HG03039 (cell line): ENCODE measurements around the gene ADNP2.

Experiments
- ATAC-seq: cut with Tn5 transposase; IDR thresholded peaks from one replicate; pipeline ENCODE4 v1.9.1; 2021; ENCODE audit warnings: mild to moderate bottlenecking, moderate library complexity; ENCODE audit not compliant: unreplicated experiment

ADNP2 gene

DNA sequence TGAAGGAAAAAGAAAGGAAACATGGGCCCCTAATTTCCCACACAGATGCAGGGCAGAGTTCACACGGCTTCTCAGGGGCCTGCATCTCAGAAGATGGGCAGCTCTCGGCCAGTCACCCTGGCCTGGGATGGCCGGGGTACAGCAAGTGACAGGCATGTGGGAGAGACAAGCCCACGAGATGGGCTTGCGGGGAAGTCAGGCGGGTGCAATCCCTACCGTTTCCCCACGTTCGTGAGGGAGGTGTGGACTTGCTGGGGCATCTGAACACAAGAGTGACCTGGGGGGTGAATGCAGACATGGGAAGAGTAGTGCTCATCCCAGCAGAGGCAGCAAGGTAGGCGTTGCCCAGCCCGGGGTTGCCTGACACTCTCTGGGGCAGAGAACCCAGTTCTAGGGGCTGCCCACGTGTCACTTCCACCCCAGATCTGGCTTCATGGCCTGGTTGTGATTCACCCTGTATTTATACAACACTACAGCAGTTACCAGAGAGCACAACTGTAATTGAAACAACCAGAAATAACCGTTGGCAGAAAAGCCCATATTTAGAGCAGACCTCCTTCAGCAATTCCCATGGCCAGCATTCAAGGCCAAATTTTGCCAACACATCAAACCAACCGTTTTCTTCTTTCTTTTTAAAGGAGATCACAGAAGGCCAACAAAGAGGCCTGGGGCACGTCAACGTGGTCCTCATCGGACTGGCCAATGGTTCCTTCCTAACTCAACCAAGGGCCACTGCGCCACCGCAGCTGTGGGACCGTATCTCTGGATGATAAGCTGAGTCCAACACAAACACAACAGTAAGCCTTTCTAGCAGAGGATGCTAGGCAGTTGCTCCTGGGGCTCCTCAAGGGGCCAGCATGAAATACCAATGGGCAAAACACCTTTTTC lies 79.8 kb downstream of the ADNP2 start:
- ATAC-seq = no peak

DNA sequence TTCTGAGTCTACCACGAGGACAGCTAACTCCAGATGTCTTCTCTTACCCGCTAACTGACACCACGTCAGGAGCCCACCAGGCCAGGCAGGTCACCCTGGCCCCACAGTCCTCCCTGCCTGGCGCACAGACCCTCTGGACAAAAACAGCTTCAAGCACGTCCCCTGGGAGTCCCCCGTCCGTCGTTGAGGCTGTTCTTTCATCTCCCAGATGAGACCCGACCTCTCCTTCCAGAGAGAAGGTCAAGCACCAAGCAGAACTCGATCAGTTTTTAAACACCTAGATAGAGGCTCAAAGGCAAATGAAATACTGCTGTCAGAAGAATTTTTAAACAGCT lies 80.4 kb downstream of the ADNP2 start:
- no peak for ATAC-seq
